Mammary epithelial cell (primary cell): ENCODE data around the gene HTRA3.

Source experiments
- EZH2 ChIP-seq: IDR thresholded peaks from 2 replicates; pipeline ENCODE4 v1.6.1; 2012; ENCODE audit warnings: low read length, inconsistent platforms, borderline replicate concordance
- TF ChIP-seq, protein P1 (sequence below), 2 donors: IDR thresholded peaks in 1 of 2; conservative IDR thresholded peaks in 1 of 2; 2 replicates each; pipeline ENCODE4 v1.5.1; 2011 to 2012; ENCODE audit warnings: inconsistent platforms in 2 of 2, low read length in 2 of 2, mild to moderate bottlenecking in 2 of 2, control low read depth in 1 of 2, low read depth in 1 of 2; ENCODE audit not compliant: insufficient read depth in 1 of 2; ENCODE audit errors: extremely low read depth in 1 of 2

DNA sequence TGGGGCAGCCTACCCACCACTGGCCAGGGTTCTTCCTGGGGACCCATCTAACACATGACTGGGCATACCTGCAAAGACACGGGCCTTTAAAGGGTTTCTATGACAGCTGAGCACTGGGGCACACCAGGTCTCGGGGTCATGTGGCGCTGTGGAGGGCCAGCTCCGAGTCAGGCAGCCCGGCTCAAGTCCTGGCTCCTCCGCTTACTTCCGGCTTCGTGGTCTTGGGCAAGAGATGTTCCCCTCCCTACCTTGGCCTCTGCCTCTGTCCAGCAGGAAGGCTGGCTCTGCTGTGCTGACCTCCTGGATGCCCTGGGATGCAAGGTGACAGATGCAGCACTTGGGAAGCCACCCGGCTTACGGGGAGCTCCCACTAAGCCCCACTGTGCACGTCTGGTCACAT lies 37.6 kb downstream of the HTRA3 start:
- TF ChIP-seq, protein P1, sequence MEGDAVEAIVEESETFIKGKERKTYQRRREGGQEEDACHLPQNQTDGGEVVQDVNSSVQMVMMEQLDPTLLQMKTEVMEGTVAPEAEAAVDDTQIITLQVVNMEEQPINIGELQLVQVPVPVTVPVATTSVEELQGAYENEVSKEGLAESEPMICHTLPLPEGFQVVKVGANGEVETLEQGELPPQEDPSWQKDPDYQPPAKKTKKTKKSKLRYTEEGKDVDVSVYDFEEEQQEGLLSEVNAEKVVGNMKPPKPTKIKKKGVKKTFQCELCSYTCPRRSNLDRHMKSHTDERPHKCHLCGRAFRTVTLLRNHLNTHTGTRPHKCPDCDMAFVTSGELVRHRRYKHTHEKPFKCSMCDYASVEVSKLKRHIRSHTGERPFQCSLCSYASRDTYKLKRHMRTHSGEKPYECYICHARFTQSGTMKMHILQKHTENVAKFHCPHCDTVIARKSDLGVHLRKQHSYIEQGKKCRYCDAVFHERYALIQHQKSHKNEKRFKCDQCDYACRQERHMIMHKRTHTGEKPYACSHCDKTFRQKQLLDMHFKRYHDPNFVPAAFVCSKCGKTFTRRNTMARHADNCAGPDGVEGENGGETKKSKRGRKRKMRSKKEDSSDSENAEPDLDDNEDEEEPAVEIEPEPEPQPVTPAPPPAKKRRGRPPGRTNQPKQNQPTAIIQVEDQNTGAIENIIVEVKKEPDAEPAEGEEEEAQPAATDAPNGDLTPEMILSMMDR (conservative IDR thresholded peaks at IDR 0.05 in 1 of 2, IDR thresholded peaks at IDR 0.05 in 1 of 2; ENCODE audit: extremely low read depth in 1 of 2, insufficient read depth in 1 of 2, low read depth in 1 of 2, low read length in 2 of 2) = no peak
- TF ChIP-seq EZH2 = no peak
